SK-N-MC (cell line): Measurements from ENCODE around the gene SIX2.

Experiments used
- EZH2 ChIP-seq: fragments of 200-600 bp; sonication (generic); IDR thresholded peaks from one replicate; pipeline ENCODE4 v1.6.1; 2017; ENCODE audit warnings: antibody characterized with exemption
- FOXP2 ChIP-seq: optimal IDR thresholded peaks from 2 replicates; pipeline ENCODE3; 2011; ENCODE audit warnings: mild to moderate bottlenecking, moderate library complexity; ENCODE audit not compliant: insufficient read depth; ENCODE audit errors: extremely low read length, control extremely low read depth
- POLR2AphosphoS5 ChIP-seq: IDR thresholded peaks from 2 replicates; pipeline ENCODE4 v1.6.1; 2012; ENCODE audit warnings: mild to moderate bottlenecking, low read depth, low read length, borderline replicate concordance

DNA sequence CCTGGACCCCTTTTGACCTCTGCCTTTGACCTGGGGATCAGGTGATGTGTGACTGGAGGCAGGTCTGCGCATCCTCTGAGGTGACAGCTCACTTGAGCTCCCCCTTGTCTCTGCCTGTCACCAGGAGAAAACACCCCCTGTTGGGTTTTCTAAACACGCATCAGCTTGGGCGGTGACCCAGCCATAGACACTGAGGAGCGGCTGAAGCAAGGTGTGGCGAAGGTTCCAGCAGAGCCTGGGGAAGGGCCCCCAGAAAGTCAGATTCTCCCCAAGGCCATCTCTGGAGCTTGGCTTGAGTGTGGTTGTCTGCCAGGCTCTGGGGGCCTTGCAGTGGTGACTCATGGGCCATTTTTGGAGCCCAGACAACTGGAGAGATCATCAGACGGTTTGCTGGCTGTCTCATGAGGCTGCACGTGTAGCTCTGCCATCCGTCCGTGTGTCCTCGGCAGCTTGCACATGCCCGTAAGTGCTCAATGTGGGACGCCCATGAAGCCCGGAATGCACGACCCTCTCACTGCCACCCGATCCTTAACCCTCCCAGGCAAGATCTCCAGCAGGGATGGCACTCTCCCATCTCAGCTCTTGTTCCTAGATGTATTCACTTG lies 38.3 kb downstream of the SIX2 start:
- TF ChIP-seq POLR2AphosphoS5 = no peak
- no peak for TF ChIP-seq EZH2
- TF ChIP-seq FOXP2 = no peak
